ENCODE results near the gene RELN.
"Not testable (repeated sequence)": the region's sequence is repeated elsewhere in the genome, so short reads cannot be mapped to it uniquely, and the experiment has no call there.

GRCh38 chr7:103486873-103487272 lies 502.6 kb downstream of the RELN start:
- TF ChIP-seq CTCF (IDR thresholded peaks at IDR 0.05; ENCODE audit: low read length); EZH2 (IDR thresholded peaks at IDR 0.05; ENCODE audit: borderline replicate concordance, low read length): not testable (repeated sequence)

Data from OCI-LY1 (cell line).